Liver (tissue), 9 donors: ENCODE results near the gene TMEM82. TPM values are rescaled to one million over a fixed set of nuclear protein-coding genes. Genes with fewer than 3 reads are reported as not detected.

Experiments
- DNase-seq: peaks from one replicate; pipeline ENCODE4 v3.0.0-alpha.2; 2017; ENCODE audit warnings: low spot score
- H3K27ac ChIP-seq, 2 donors: one replicate each; pipeline ENCODE4 v1.7.0; 2013; ENCODE audit warnings: inconsistent platforms in 2 of 2, low read length in 2 of 2, control low read depth in 1 of 2, low read depth in 1 of 2, mild to moderate bottlenecking in 1 of 2
- H3K27me3 ChIP-seq, 4 donors: one replicate each; pipeline versions ENCODE4 v1.6.1 to v1.7.0; 2013; ENCODE audit warnings: low read length in 3 of 4, inconsistent platforms in 1 of 4, mild to moderate bottlenecking in 1 of 4, moderate library complexity in 1 of 4; ENCODE audit not compliant: control insufficient read depth in 4 of 4, insufficient read depth in 4 of 4
- H3K36me3 ChIP-seq, 4 donors: one replicate each; pipeline versions ENCODE4 v1.6.1 to v1.7.0; 2013; ENCODE audit warnings: low read length in 3 of 4, mild to moderate bottlenecking in 3 of 4, low read depth in 1 of 4, moderate library complexity in 1 of 4; ENCODE audit not compliant: control insufficient read depth in 4 of 4, insufficient read depth in 3 of 4
- H3K4me1 ChIP-seq, 4 donors: one replicate each; pipeline versions ENCODE4 v1.6.1 to v1.7.0; 2013; ENCODE audit warnings: low read length in 3 of 4, mild to moderate bottlenecking in 3 of 4, moderate library complexity in 1 of 4; ENCODE audit not compliant: control insufficient read depth in 4 of 4, insufficient read depth in 4 of 4
- H3K4me3 ChIP-seq, 3 donors: one replicate each; pipeline versions ENCODE4 v1.6.1 to v1.7.0; 2013; ENCODE audit warnings: low read length in 3 of 3, control low read depth in 1 of 3, low read depth in 1 of 3, mild to moderate bottlenecking in 1 of 3
- H3K9ac ChIP-seq, 2 donors: one replicate each; pipeline ENCODE4 v1.7.0; 2013; ENCODE audit warnings: low read length in 2 of 2, mild to moderate bottlenecking in 2 of 2, moderate library complexity in 2 of 2, control low read depth in 1 of 2, low read depth in 1 of 2
- H3K9me3 ChIP-seq, 4 donors: one replicate each; pipeline versions ENCODE4 v1.6.1 to v1.7.0; 2013; ENCODE audit warnings: low read length in 3 of 4; ENCODE audit not compliant: control insufficient read depth in 4 of 4
- CTCF ChIP-seq: fragments of 150-350 bp; IDR thresholded peaks from 2 replicates; pipeline ENCODE4 v1.5.1; 2017; ENCODE audit warnings: improper control_type of control experiment, low read depth, low read length; ENCODE audit not compliant: missing input control
- EGR1 ChIP-seq, 2 donors: IDR thresholded peaks; 2 replicates each; pipeline ENCODE4 v1.6.1; 2016 to 2018; ENCODE audit warnings: antibody characterized with exemption in 2 of 2, low read depth in 2 of 2
- FOXA1 ChIP-seq: IDR thresholded peaks from 2 replicates; pipeline ENCODE4 v1.6.1; 2016; ENCODE audit warnings: antibody characterized with exemption
- FOXA2 ChIP-seq: IDR thresholded peaks from 2 replicates; pipeline ENCODE4 v1.6.1; 2016; ENCODE audit warnings: antibody characterized with exemption
- GABPA ChIP-seq, 2 donors: IDR thresholded peaks in 1 of 2; conservative IDR thresholded peaks in 1 of 2; 2 replicates each; pipeline ENCODE4 v1.6.1; 2016; ENCODE audit warnings: antibody characterized with exemption in 2 of 2, mild to moderate bottlenecking in 1 of 2, moderate library complexity in 1 of 2
- HNF4A ChIP-seq, 2 donors: conservative IDR thresholded peaks; 2 replicates each; pipeline ENCODE4 v1.6.1; 2016; ENCODE audit warnings: antibody characterized with exemption in 2 of 2, mild to moderate bottlenecking in 2 of 2
- HNF4G ChIP-seq: IDR thresholded peaks from 2 replicates; pipeline ENCODE4 v1.6.1; 2016; ENCODE audit warnings: antibody characterized with exemption
- JUND ChIP-seq, 2 donors: IDR thresholded peaks; 2 replicates each; pipeline ENCODE4 v1.6.1; 2016; ENCODE audit warnings: antibody characterized with exemption in 2 of 2
- MAX ChIP-seq: IDR thresholded peaks from 2 replicates; pipeline ENCODE4 v1.6.1; 2016; ENCODE audit warnings: antibody characterized with exemption
- NR2F2 ChIP-seq: IDR thresholded peaks from 2 replicates; pipeline ENCODE4 v1.6.1; 2016; ENCODE audit warnings: antibody characterized with exemption
- RAD21 ChIP-seq, 2 donors: IDR thresholded peaks; 2 replicates each; pipeline ENCODE4 v1.6.1; 2016; ENCODE audit warnings: antibody characterized with exemption in 2 of 2, mild to moderate bottlenecking in 2 of 2
- REST ChIP-seq: IDR thresholded peaks from 2 replicates; pipeline ENCODE4 v1.6.1; 2016; ENCODE audit warnings: antibody characterized with exemption, mild to moderate bottlenecking
- RXRA ChIP-seq, 2 donors: IDR thresholded peaks; 2 replicates each; pipeline ENCODE4 v1.6.1; 2017 to 2018; ENCODE audit warnings: antibody characterized with exemption in 2 of 2, mild to moderate bottlenecking in 1 of 2
- SP1 ChIP-seq: IDR thresholded peaks from 2 replicates; pipeline ENCODE4 v1.6.1; 2018; ENCODE audit warnings: antibody characterized with exemption, mild to moderate bottlenecking
- TAF1 ChIP-seq: conservative IDR thresholded peaks from 2 replicates; pipeline ENCODE4 v1.6.1; 2016; ENCODE audit warnings: antibody characterized with exemption, mild to moderate bottlenecking
- YY1 ChIP-seq: IDR thresholded peaks from 2 replicates; pipeline ENCODE4 v1.6.1; 2016; ENCODE audit warnings: antibody characterized with exemption, mild to moderate bottlenecking
- ZBTB33 ChIP-seq: IDR thresholded peaks from 2 replicates; pipeline ENCODE4 v1.6.1; 2016; ENCODE audit warnings: antibody characterized with exemption
- whole genome bisulfite sequencing: extraction: QIAGEN DNeasy Blood & Tissue Kit; methylation state at CpG from one replicate; pipeline ENCODE4 v1.1.7; 2013; 5-methylcytosine and 5-hydroxymethylcytosine counted together
- polyA plus RNA-seq, 2 donors: library from polyadenylated mRNA; stranded (reverse) in 1 of 2; unstranded in 1 of 2; fragments of 200-250 nt in 1 of 2; fragments of >200 nt in 1 of 2; fragmentation: Nextera tagmentation in 1 of 2; extraction: Ambion mirVana in 1 of 2; gene quantifications; one replicate each; pipeline versions ENCODE4 v1.2.1 to v1.2.3, GENCODE V29; 2013 to 2015
- total RNA-seq, 2 donors: library from RNA; depleted of rRNA; stranded (reverse); fragments of >200 nt; gene quantifications; one replicate each; pipeline ENCODE4 v1.2.3, GENCODE V29; 2014
- donor health status: healthy.
- donor health status: healthy.
- donor health status: healthy.
- donor health status: healthy.
- donor health status: healthy.

Gene TMEM82
- total and polyA plus RNA-seq, 4 donors: 5.6 to 26.3 (median 13.4) TPM

GRCh38 chr1:15739259-15739658 lies 3.0 kb upstream of the TMEM82 start:
- Histone ChIP-seq H3K27ac (no peak overlapping the region), H3K4me1 (peaks cover 19 to 60% (median 45%) of the 10 kb centered on the region in 4 donors), H3K4me3 (no peak overlapping the region), H3K36me3 (peaks cover 0 to 3% (median 1%) of the 10 kb centered on the region in 4 donors), H3K27me3 (no peaks in the 10 kb centered on the region), H3K9ac (no peak overlapping the region), H3K9me3 (no peaks in the 10 kb centered on the region)
- TF ChIP-seq CTCF (no peak), HNF4A (conservative IDR thresholded peaks at IDR 0.05) (no peak), RAD21 (IDR thresholded peaks at IDR 0.05) (no peak), REST (no peak), TAF1 (no peak), ZBTB33 (no peak), FOXA1 (no peak), FOXA2 (no peak), SP1 (no peak)
- WGBS: 88% methylated on average over 16 of the region's 16 CpGs
- no peak for DNase-seq

GRCh38 chr1:15739745-15740144 lies 2.6 kb upstream of the TMEM82 start:
- Histone ChIP-seq H3K27me3 (no peaks in the 10 kb centered on the region), H3K4me1 (peaks cover 18 to 61% (median 43%) of the 10 kb centered on the region in 4 donors), H3K9me3 (no peaks in the 10 kb centered on the region), H3K9ac (no peak overlapping the region), H3K27ac (no peak overlapping the region), H3K4me3 (no peak overlapping the region), H3K36me3 (peaks cover 0 to 2% (median under 1%) of the 10 kb centered on the region in 4 donors)
- 88% methylated on average over 7 of the region's 7 CpGs for WGBS
- no peak for DNase-seq
- TF ChIP-seq HNF4A (conservative IDR thresholded peaks at IDR 0.05) (no peak), MAX (no peak), NR2F2 (no peak), GABPA (IDR thresholded peaks at IDR 0.05 in 1 of 2, conservative IDR thresholded peaks at IDR 0.05 in 1 of 2) (no peak), RXRA (IDR thresholded peaks at IDR 0.05) (no peak), REST (no peak), YY1 (no peak), RAD21 (IDR thresholded peaks at IDR 0.05) (no peak), JUND (IDR thresholded peaks at IDR 0.05) (no peak), EGR1 (IDR thresholded peaks at IDR 0.05; ENCODE audit: low read depth in 2 of 2) (no peak), CTCF (no peak), HNF4G (no peak), SP1 (no peak)
